Keratinocyte (primary cell): ENCODE data around the gene FAM186B. TPM values are rescaled to one million over a fixed set of nuclear protein-coding genes. Genes with fewer than 3 reads are reported as not detected.
A peak's percentile ranks its signal among the peaks of the same experiment; 100 is the strongest.

Experiments
- DNase-seq: peaks from one replicate; pipeline ENCODE4 v3.0.0-alpha.2; 2011; ENCODE audit warnings: low read depth, missing footprints, low spot score
- FAIRE-seq: peaks from 2 replicates; lab custom pipeline; 2011; peaks lifted over from hg19 to GRCh38; lab: Jason Lieb, UNC
- H2AFZ ChIP-seq: 2 replicates; pipeline ENCODE4 v1.6.0; 2012; ENCODE audit warnings: low read length, control low read depth, inconsistent platforms; ENCODE audit not compliant: control insufficient read depth
- H3K27ac ChIP-seq: 2 replicates; pipeline ENCODE4 v1.5.1; 2011; ENCODE audit warnings: low read length; ENCODE audit not compliant: control insufficient read depth, insufficient read depth
- H3K27me3 ChIP-seq: 3 replicates; pipeline ENCODE4 v1.6.0; 2011; ENCODE audit warnings: low read length; ENCODE audit not compliant: control insufficient read depth, insufficient read depth; ENCODE audit errors: extremely low read depth
- H3K36me3 ChIP-seq, 2 experiments: 2 replicates in 1 of 2; 3 replicates in 1 of 2; pipeline ENCODE4 v1.5.1; 2011; ENCODE audit warnings: low read length in 2 of 2, mild to moderate bottlenecking in 1 of 2; ENCODE audit not compliant: control insufficient read depth in 2 of 2, insufficient read depth in 2 of 2; ENCODE audit errors: extremely low read depth in 1 of 2
- H3K4me1 ChIP-seq: 3 replicates; pipeline ENCODE4 v1.5.1; 2011; ENCODE audit warnings: low read length; ENCODE audit not compliant: control insufficient read depth, insufficient read depth; ENCODE audit errors: extremely low read depth
- H3K4me2 ChIP-seq: 3 replicates; pipeline ENCODE4 v1.6.0; 2011; ENCODE audit warnings: low read depth, low read length; ENCODE audit not compliant: control insufficient read depth, insufficient read depth; ENCODE audit errors: extremely low read depth
- H3K4me3 ChIP-seq, 3 experiments: fragments of 200-600 bp in 1 of 3; sonication (generic) in 1 of 3; 2 replicates in 2 of 3; 3 replicates in 1 of 3; pipeline ENCODE4 v1.5.1; 2011 to 2016; ENCODE audit warnings: low read length in 3 of 3, mild to moderate bottlenecking in 3 of 3, control low read depth in 2 of 3, inconsistent platforms in 1 of 3, low read depth in 1 of 3, mixed read lengths in 1 of 3, mixed run types in 1 of 3, moderate library complexity in 1 of 3; ENCODE audit not compliant: control insufficient read depth in 2 of 3, insufficient read depth in 2 of 3; ENCODE audit errors: extremely low read depth in 1 of 3
- H3K79me2 ChIP-seq: 2 replicates; pipeline ENCODE4 v1.6.0; 2012; ENCODE audit warnings: low read length; ENCODE audit not compliant: control insufficient read depth, insufficient read depth
- H3K9ac ChIP-seq: 3 replicates; pipeline ENCODE4 v1.6.0; 2011; ENCODE audit warnings: low read length; ENCODE audit not compliant: control insufficient read depth, insufficient read depth; ENCODE audit errors: extremely low read depth
- H3K9me1 ChIP-seq: 3 replicates; pipeline ENCODE4 v1.6.0; 2011; ENCODE audit warnings: low read length; ENCODE audit not compliant: control insufficient read depth, insufficient read depth; ENCODE audit errors: extremely low read depth
- H3K9me3 ChIP-seq: 2 replicates; pipeline ENCODE4 v1.5.1; 2012; ENCODE audit warnings: low read depth, low read length; ENCODE audit not compliant: control insufficient read depth
- H4K20me1 ChIP-seq: 3 replicates; pipeline ENCODE4 v1.6.0; 2011; ENCODE audit warnings: low read length; ENCODE audit not compliant: control insufficient read depth, insufficient read depth; ENCODE audit errors: extremely low read depth
- CTCF ChIP-seq, 3 experiments: IDR thresholded peaks in 1 of 3; conservative IDR thresholded peaks in 1 of 3; optimal IDR thresholded peaks in 1 of 3; 2 replicates in 2 of 3; 3 replicates in 1 of 3; pipeline versions ENCODE3 to v1.5.1; 2011; ENCODE audit warnings: low read length in 3 of 3, mild to moderate bottlenecking in 3 of 3, moderate library complexity in 2 of 3, control low read depth in 1 of 3, inconsistent platforms in 1 of 3; ENCODE audit not compliant: insufficient read depth in 2 of 3; ENCODE audit errors: extremely low read depth in 1 of 3
- EZH2 ChIP-seq: IDR thresholded peaks from one replicate; pipeline ENCODE4 v1.6.1; 2012; ENCODE audit warnings: inconsistent platforms, mild to moderate bottlenecking, low read length, moderate library complexity
- dilution Hi-C: fragments of 300-500 bp; cut with MboI; formaldehyde crosslinking; loops from one replicate; pipeline ENCODE4 v1.7.0; 2020; ENCODE audit warnings: low sequenced_read_pairs; ENCODE audit not compliant: extremely low pct_ligation_motif_present
- polyA plus RNA-seq, 5 experiments: library from polyadenylated mRNA; depleted of rRNA in 3 of 5; stranded (reverse) in 3 of 5; stranded (forward) in 1 of 5; unstranded in 1 of 5; fragments of >200 nt; gene quantifications; 1 replicate in 1 of 5; 2 replicates in 3 of 5; 3 replicates in 1 of 5; pipeline versions ENCODE4 v1.2.1 to v1.2.3, GENCODE V29; 2011 to 2012; ENCODE audit warnings: missing spikeins in 2 of 5, low read depth in 1 of 5, low replicate concordance in 1 of 5

FAM186B gene
- polyA plus RNA-seq, 1 donor (not counting 4 experiments of a cell fraction or from before 2014, with no cell fraction given): 0.13 TPM

- Histone ChIP-seq H4K20me1 (no peaks in the 10 kb centered on the region), H3K9ac (no peak overlapping the region), H3K4me1 (peaks cover 19% of the 10 kb centered on the region), H3K9me1 (no peaks in the 10 kb centered on the region), H3K27me3 (peaks cover 51% of the 10 kb centered on the region), H3K9me3 (no peaks in the 10 kb centered on the region), H3K79me2 (no peaks in the 10 kb centered on the region), H3K4me3 (no peak overlapping the region), H3K36me3 (peaks cover 3 to 5% of the 10 kb centered on the region in 2 experiments), H3K27ac (no peak overlapping the region), H2AFZ (no peak overlapping the region), H3K4me2 (no peak overlapping the region)
- dilution Hi-C loops: no loop called here
- FAIRE-seq (no peak), DNase-seq (no peak)
- TF ChIP-seq EZH2 (no peak), CTCF (optimal IDR thresholded peaks at IDR 0.05 in 1 of 3, IDR thresholded peaks at IDR 0.05 in 1 of 3, conservative IDR thresholded peaks at IDR 0.05 in 1 of 3; ENCODE audit: extremely low read depth in 1 of 3, insufficient read depth in 2 of 3, low read length in 3 of 3) (no peak)
These were observed 52.5 kb downstream of the FAM186B start for GRCh38 chr12:49552899-49553298.

- H2AFZ ChIP-seq: no peak overlapping the region
- FAIRE-seq (no peak), DNase-seq (no peak)
- H3K79me2 ChIP-seq: no peaks in the 10 kb centered on the region
- H3K9me1 ChIP-seq: peaks cover 2% of the 10 kb centered on the region
- H3K4me3 ChIP-seq: no peak overlapping the region
- no peaks in the 10 kb centered on the region for H3K9me3 ChIP-seq
- peaks cover 54% of the 10 kb centered on the region for H3K27me3 ChIP-seq
- H3K4me1 ChIP-seq: peaks cover 24% of the 10 kb centered on the region
- TF ChIP-seq EZH2 (peak; percentile 41), CTCF (optimal IDR thresholded peaks at IDR 0.05 in 1 of 3, IDR thresholded peaks at IDR 0.05 in 1 of 3, conservative IDR thresholded peaks at IDR 0.05 in 1 of 3; ENCODE audit: extremely low read depth in 1 of 3, insufficient read depth in 2 of 3, low read length in 3 of 3) (no peak)
- no peak overlapping the region for H3K27ac ChIP-seq
- H4K20me1 ChIP-seq: no peaks in the 10 kb centered on the region
- dilution Hi-C loops: no loop called here
- H3K4me2 ChIP-seq: no peak overlapping the region
- H3K36me3 ChIP-seq: peaks cover 2 to 5% of the 10 kb centered on the region in 2 experiments
- H3K9ac ChIP-seq: no peak overlapping the region
These were observed 53.0 kb downstream of the FAM186B start for GRCh38 chr12:49552425-49552824.
